ENCODE data around the gene RAB30.

GRCh38 chr11:82937554-82937953, 134.1 kb downstream of the RAB30 start:
- TF ChIP-seq CTCF (IDR thresholded peaks at IDR 0.05) (no peak), POLR2A (IDR thresholded peaks at IDR 0.05) (no peak)
